Endothelial cell of umbilical vein (primary cell): ENCODE measurements around the gene TACR1. TPM values are rescaled to one million over a fixed set of nuclear protein-coding genes. Genes with fewer than 3 reads are reported as not detected.

Experiments
- BruUV-seq: library from RNA; stranded (reverse); fragments of 400-500 nt; replicated peaks from 2 replicates; lab custom pipeline; 2021; lab: Mats Ljungman, UMichigan
- CTCF ChIA-PET: fragments of 300-600, 350-600 bp; sonication (Branson Sonifier 250); formaldehyde crosslinking; loops from one replicate; lab custom pipeline; 2021; ENCODE audit warnings: antibody characterized with exemption, inconsistent platforms; lab: Charles Lee
- POLR2A ChIA-PET: fragments of 300-600, 350-600 bp; sonication (Branson Sonifier 250); formaldehyde crosslinking; loops from one replicate; lab custom pipeline; 2021; ENCODE audit warnings: antibody characterized with exemption, inconsistent platforms; lab: Charles Lee
- DNase-seq: peaks from one replicate; pipeline ENCODE4 v3.0.0-alpha.2; 2011; ENCODE audit warnings: low read depth, low spot score
- FAIRE-seq: peaks from 2 replicates; lab custom pipeline; 2011; peaks lifted over from hg19 to GRCh38; lab: Jason Lieb, UNC
- H2AFZ ChIP-seq: 2 replicates; pipeline ENCODE4 v1.6.0; 2012; ENCODE audit warnings: low read depth, low read length, control low read depth, inconsistent platforms
- H3K27ac ChIP-seq: 2 replicates; pipeline ENCODE4 v1.5.1; 2011; ENCODE audit warnings: low read depth, mild to moderate bottlenecking, control low read depth, low read length, moderate library complexity; ENCODE audit not compliant: insufficient read depth
- H3K27me3 ChIP-seq, 2 experiments: 2 replicates each; pipeline versions ENCODE4 v1.6.0 to v1.6.1; 2011; ENCODE audit warnings: low read length in 2 of 2, mixed read lengths in 1 of 2; ENCODE audit not compliant: control insufficient read depth in 2 of 2, insufficient read depth in 2 of 2
- H3K36me3 ChIP-seq, 2 experiments: 2 replicates in 1 of 2; 3 replicates in 1 of 2; pipeline ENCODE4 v1.5.1; 2011; ENCODE audit warnings: low read length in 2 of 2, mild to moderate bottlenecking in 1 of 2, moderate library complexity in 1 of 2; ENCODE audit not compliant: control insufficient read depth in 2 of 2, insufficient read depth in 2 of 2; ENCODE audit errors: extremely low read depth in 1 of 2
- H3K4me1 ChIP-seq: 3 replicates; pipeline ENCODE4 v1.5.1; 2011; ENCODE audit warnings: mild to moderate bottlenecking, low read length; ENCODE audit not compliant: control insufficient read depth, insufficient read depth; ENCODE audit errors: extremely low read depth
- H3K4me2 ChIP-seq: 2 replicates; pipeline ENCODE4 v1.6.1; 2011; ENCODE audit warnings: low read length, control low read depth, mixed read lengths; ENCODE audit not compliant: insufficient read depth
- H3K4me3 ChIP-seq, 3 experiments: fragments of 200-600 bp in 1 of 3; sonication (generic), shearing (Covaris generic) in 1 of 3; replicated peaks in 1 of 3; 2 replicates each; pipeline ENCODE4 v1.5.1; 2011 to 2016; ENCODE audit warnings: control low read depth in 3 of 3, low read length in 3 of 3, mild to moderate bottlenecking in 2 of 3, inconsistent platforms in 1 of 3, low read depth in 1 of 3, moderate library complexity in 1 of 3; ENCODE audit not compliant: insufficient read depth in 1 of 3
- H3K79me2 ChIP-seq: 2 replicates; pipeline ENCODE4 v1.6.0; 2012; ENCODE audit warnings: low read length, inconsistent platforms; ENCODE audit not compliant: control insufficient read depth, insufficient read depth
- H3K9ac ChIP-seq: replicated peaks from 2 replicates; pipeline ENCODE3; 2011; ENCODE audit warnings: low read length, control low read depth; ENCODE audit not compliant: insufficient read depth; ENCODE audit errors: extremely low read depth
- H3K9me1 ChIP-seq: replicated peaks from 3 replicates; pipeline ENCODE4 v1.6.0; 2011; ENCODE audit warnings: mild to moderate bottlenecking, low read length; ENCODE audit not compliant: control insufficient read depth, insufficient read depth; ENCODE audit errors: extremely low read depth
- H3K9me3 ChIP-seq: replicated peaks from 2 replicates; pipeline ENCODE4 v1.5.1; 2012; ENCODE audit warnings: low read length, inconsistent platforms; ENCODE audit not compliant: control insufficient read depth, insufficient read depth
- H4K20me1 ChIP-seq: replicated peaks from 2 replicates; pipeline ENCODE3; 2011; ENCODE audit warnings: mild to moderate bottlenecking, low read length; ENCODE audit not compliant: control insufficient read depth, insufficient read depth; ENCODE audit errors: extremely low read depth
- CTCF ChIP-seq, 2 donors: IDR thresholded peaks; 1 replicate in 1 of 2; 2 replicates in 1 of 2; pipeline ENCODE4 v1.5.1; 2011; ENCODE audit warnings: low read length in 2 of 2, mild to moderate bottlenecking in 2 of 2, moderate library complexity in 2 of 2, control low read depth in 1 of 2, inconsistent platforms in 1 of 2, low read depth in 1 of 2; ENCODE audit not compliant: insufficient read depth in 1 of 2; ENCODE audit errors: extremely low read depth in 1 of 2
- EZH2 ChIP-seq: IDR thresholded peaks from 2 replicates; pipeline ENCODE4 v1.6.1; 2012; ENCODE audit warnings: borderline replicate concordance, low read depth, mild to moderate bottlenecking, moderate library complexity, low read length, inconsistent platforms; ENCODE audit not compliant: severe bottlenecking
- FOS ChIP-seq: IDR thresholded peaks from 2 replicates; pipeline ENCODE4 v1.6.1; 2011; ENCODE audit warnings: mild to moderate bottlenecking, low read length, moderate library complexity, borderline replicate concordance; ENCODE audit not compliant: insufficient read depth
- GATA2 ChIP-seq: IDR thresholded peaks from 2 replicates; pipeline ENCODE4 v1.7.0; 2011; ENCODE audit warnings: low read depth, mild to moderate bottlenecking, moderate library complexity, mixed read lengths, low read length; ENCODE audit not compliant: insufficient read length, insufficient read depth
- JUN ChIP-seq: IDR thresholded peaks from 2 replicates; pipeline ENCODE4 v1.6.1; 2011; ENCODE audit warnings: borderline replicate concordance, low read depth; ENCODE audit not compliant: insufficient read length, insufficient read depth
- MAX ChIP-seq: IDR thresholded peaks from 2 replicates; pipeline ENCODE4 v1.6.1; 2011; ENCODE audit not compliant: insufficient read depth, insufficient read length
- MYC ChIP-seq: IDR thresholded peaks from one replicate; pipeline ENCODE4 v1.6.1; 2011; ENCODE audit warnings: mild to moderate bottlenecking, low read depth, low read length
- POLR2A ChIP-seq: IDR thresholded peaks from 2 replicates; pipeline ENCODE4 v1.6.1; 2012; ENCODE audit warnings: low read depth, mild to moderate bottlenecking, control low read depth, low read length
- POLR2AphosphoS5 ChIP-seq: IDR thresholded peaks from 2 replicates; pipeline ENCODE4 v1.6.1; 2012; ENCODE audit warnings: low read depth, mild to moderate bottlenecking, control low read depth, low read length, moderate library complexity; ENCODE audit not compliant: insufficient read depth
- dilution Hi-C: fragments of 300-500 bp; cut with MboI; formaldehyde crosslinking; loops from one replicate; pipeline ENCODE4 v1.15.0; 2019; ENCODE audit warnings: low sequenced_read_pairs; ENCODE audit not compliant: extremely low pct_ligation_motif_present
- intact Hi-C: fragments of 100-400 bp; cut with micrococcal nuclease; formaldehyde crosslinking; loops from one replicate; pipeline ENCODE4 v1.10.0; 2022
- microRNA-seq: library from miRNA; unstranded; fragments of <30 nt; microRNA quantifications from one replicate; pipeline ENCODE4 v1.2.0, GENCODE V29; 2021; ENCODE audit warnings: borderline number of aligned reads, borderline replicate concordance
- polyA plus RNA-seq, 4 experiments: library from polyadenylated mRNA; depleted of rRNA in 3 of 4; stranded (reverse) in 3 of 4; unstranded in 1 of 4; fragments of >200 nt; gene quantifications; 2 replicates each; pipeline versions ENCODE4 v1.2.1 to v1.2.3, GENCODE V29; 2011 to 2012; ENCODE audit warnings: missing spikeins in 1 of 4
- small RNA-seq: library from RNA; depleted of rRNA; stranded (forward); fragments of <200 nt; gene quantifications from one replicate; pipeline ENCODE3, GENCODE V24; 2012; ENCODE audit warnings: low replicate concordance, low read depth; ENCODE audit not compliant: insufficient read depth, insufficient read length
- total RNA-seq: library from RNA; stranded (reverse); gene quantifications from 2 replicates; pipeline ENCODE4 v1.2.3, GENCODE V29; 2021

The TACR1 gene
- total and polyA plus RNA-seq, 2 donors (not counting 3 experiments of a cell fraction or from before 2014, with no cell fraction given): not detected

GRCh38 chr2:74999468-74999867 lies 199.9 kb downstream of the TACR1 start:
- H3K27me3 ChIP-seq: no peaks in the 10 kb centered on the region
- dilution Hi-C loops: no loop called here
- ChIA-PET POLR2A (no interaction called here), CTCF (no interaction called here)
- H3K9me1 ChIP-seq: no peaks in the 10 kb centered on the region
- H2AFZ ChIP-seq: no peak overlapping the region
- H3K4me1 ChIP-seq: no peaks in the 10 kb centered on the region
- no peak for TF ChIP-seq POLR2A
- no peak for TF ChIP-seq EZH2
- no peak for TF ChIP-seq JUN
- no peak for TF ChIP-seq MYC
- no peak for TF ChIP-seq MAX
- TF ChIP-seq GATA2: no peak
- TF ChIP-seq POLR2AphosphoS5: no peak
- TF ChIP-seq FOS: no peak
- TF ChIP-seq CTCF (IDR thresholded peaks at IDR 0.05; ENCODE audit: extremely low read depth in 1 of 2, insufficient read depth in 1 of 2, low read depth in 1 of 2, low read length in 2 of 2): no peak
- DNase-seq (no peak), FAIRE-seq (no peak)
- H3K9ac ChIP-seq: no peak overlapping the region
- no peaks in the 10 kb centered on the region for H3K79me2 ChIP-seq
- intact Hi-C loops: no loop called here
- H3K36me3 ChIP-seq: no peaks in the 10 kb centered on the region
- no peak overlapping the region for H3K4me2 ChIP-seq
- H3K4me3 ChIP-seq: no peak overlapping the region
- H3K9me3 ChIP-seq: no peaks in the 10 kb centered on the region
- BruUV-seq: no TSS peak
- H4K20me1 ChIP-seq: no peaks in the 10 kb centered on the region
- H3K27ac ChIP-seq: no peak overlapping the region

Small RNA genes within 50 kb of the gene (microRNA-seq; reads per million reads assigned to microRNA genes)
- gene MIR5000: not detected

Small RNA genes within 50 kb of the gene (small RNA-seq; reads per million reads assigned to genes)
- not detected for gene MIR5000

Other genes with a start within 250 kb of the TACR1 start
- 42.6 and 45.4 TPM in 2 replicates for gene POLE4, start 240.9 kb downstream of the TACR1 start, total RNA-seq
- gene POLE4, start 240.9 kb downstream of the TACR1 start, polyA plus RNA-seq: 21.4 and 22.3 TPM in 2 replicates